NCI-H345 treated with DMSO at 0.1 percent for 48 hours (cell line): ENCODE results near the gene NPHP4.

Experiments used
- DNase-seq: peaks from one replicate; lab custom pipeline; 2025; ENCODE audit not compliant: unreplicated experiment; lab: John Stamatoyannopoulos, UW

NPHP4 gene

GRCh38 chr1:6004412-6005123, 12.3 kb upstream of the NPHP4 start:
- no peak for DNase-seq

- peak; percentile 83 for DNase-seq
Measured at GRCh38 chr1:6003568-6004411, 11.6 kb upstream of the NPHP4 start.

GRCh38 chr1:6002714-6003501, 10.7 kb upstream of the NPHP4 start:
- peak; percentile 62 for DNase-seq

- DNase-seq, result peak; percentile 75
Measured at GRCh38 chr1:6001992-6002576, 9.9 kb upstream of the NPHP4 start.

GRCh38 chr1:6000444-6001288, 8.4 kb upstream of the NPHP4 start:
- no peak for DNase-seq

GRCh38 chr1:5999711-6000443, 7.7 kb upstream of the NPHP4 start:
- DNase-seq, result no peak

GRCh38 chr1:5998906-5999301, 6.7 kb upstream of the NPHP4 start:
- no peak for DNase-seq

GRCh38 chr1:5998051-5998905, 6.1 kb upstream of the NPHP4 start:
- no peak for DNase-seq

- no peak for DNase-seq
Measured at GRCh38 chr1:5997316-5997715, 5.1 kb upstream of the NPHP4 start.

GRCh38 chr1:5996641-5997270, 4.5 kb upstream of the NPHP4 start:
- no peak for DNase-seq

- DNase-seq, result no peak
Measured at GRCh38 chr1:5995871-5996630, 3.8 kb upstream of the NPHP4 start.

GRCh38 chr1:5994713-5995621, 2.7 kb upstream of the NPHP4 start:
- no peak for DNase-seq

GRCh38 chr1:5993556-5994491, 1.6 kb upstream of the NPHP4 start:
- no peak for DNase-seq

- DNase-seq, result peak; percentile 11
Measured at GRCh38 chr1:5992814-5993555, 760 bp upstream of the NPHP4 start.
